NCI-H226 (cell line): Measurements from ENCODE around the gene LGALS4.
"Not testable (repeated sequence)": the region's sequence is repeated elsewhere in the genome, so short reads cannot be mapped to it uniquely, and the experiment has no call there.

ENCODE experiments used
- DNase-seq: peaks from one replicate; pipeline ENCODE4 v3.0.0-alpha.2; 2015

LGALS4 gene, protein sequence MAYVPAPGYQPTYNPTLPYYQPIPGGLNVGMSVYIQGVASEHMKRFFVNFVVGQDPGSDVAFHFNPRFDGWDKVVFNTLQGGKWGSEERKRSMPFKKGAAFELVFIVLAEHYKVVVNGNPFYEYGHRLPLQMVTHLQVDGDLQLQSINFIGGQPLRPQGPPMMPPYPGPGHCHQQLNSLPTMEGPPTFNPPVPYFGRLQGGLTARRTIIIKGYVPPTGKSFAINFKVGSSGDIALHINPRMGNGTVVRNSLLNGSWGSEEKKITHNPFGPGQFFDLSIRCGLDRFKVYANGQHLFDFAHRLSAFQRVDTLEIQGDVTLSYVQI

GRCh38 chr19:38812841-38813320, at the start of gene LGALS4:
LGALS4 (minus strand) TSS chr19:38812945; CDS start chr19:38812886, 59 bp downstream.
- no peak for DNase-seq

- DNase-seq: no peak
Observed at GRCh38 chr19:38861368-38861767, 48.6 kb upstream of the LGALS4 start.

GRCh38 chr19:38859631-38860204, 47.0 kb upstream of the LGALS4 start:
- not testable (repeated sequence) for DNase-seq

GRCh38 chr19:38856813-38857212, 44.1 kb upstream of the LGALS4 start:
- no peak for DNase-seq

GRCh38 chr19:38855751-38856150, 43.0 kb upstream of the LGALS4 start:
- DNase-seq: not testable (repeated sequence)

DNA sequence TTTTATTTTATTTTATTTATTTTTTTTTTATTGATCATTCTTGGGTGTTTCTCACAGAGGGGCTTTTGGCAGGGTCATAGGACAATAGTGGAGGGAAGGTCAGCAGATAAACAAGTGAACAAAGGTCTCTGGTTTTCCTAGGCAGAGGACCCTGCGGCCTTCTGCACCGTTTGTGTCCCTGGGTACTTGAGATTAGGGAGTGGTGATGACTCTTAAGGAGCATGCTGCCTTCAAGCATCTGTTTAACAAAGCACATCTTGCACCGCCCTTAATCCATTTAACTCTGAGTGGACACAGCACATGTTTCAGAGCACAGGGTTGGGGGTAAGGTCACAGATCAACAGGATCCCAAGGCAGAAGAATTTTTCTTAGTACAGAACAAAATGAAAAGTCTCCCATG, 42.2 kb upstream of the LGALS4 start:
- not testable (repeated sequence) for DNase-seq

DNA sequence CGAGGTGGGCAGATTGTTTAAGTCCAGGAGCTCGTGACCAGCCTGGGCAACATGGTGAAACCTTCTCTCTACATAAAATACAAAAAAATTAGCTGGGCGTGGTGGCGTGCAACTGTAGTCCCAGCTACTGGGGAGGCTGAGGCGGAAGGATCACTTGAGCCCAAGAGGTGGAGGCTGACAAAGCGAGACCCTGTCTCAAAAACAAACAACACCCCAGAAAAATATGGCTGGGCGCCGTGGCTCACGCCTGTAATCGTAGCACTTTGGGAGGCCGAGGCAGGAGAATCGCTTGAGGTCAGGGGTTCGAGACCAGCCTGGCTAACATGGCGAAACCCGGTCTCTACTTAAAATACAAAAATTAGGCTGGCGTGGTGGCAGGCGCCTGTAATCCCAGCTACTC, 40.5 kb upstream of the LGALS4 start:
- DNase-seq: no peak

DNA sequence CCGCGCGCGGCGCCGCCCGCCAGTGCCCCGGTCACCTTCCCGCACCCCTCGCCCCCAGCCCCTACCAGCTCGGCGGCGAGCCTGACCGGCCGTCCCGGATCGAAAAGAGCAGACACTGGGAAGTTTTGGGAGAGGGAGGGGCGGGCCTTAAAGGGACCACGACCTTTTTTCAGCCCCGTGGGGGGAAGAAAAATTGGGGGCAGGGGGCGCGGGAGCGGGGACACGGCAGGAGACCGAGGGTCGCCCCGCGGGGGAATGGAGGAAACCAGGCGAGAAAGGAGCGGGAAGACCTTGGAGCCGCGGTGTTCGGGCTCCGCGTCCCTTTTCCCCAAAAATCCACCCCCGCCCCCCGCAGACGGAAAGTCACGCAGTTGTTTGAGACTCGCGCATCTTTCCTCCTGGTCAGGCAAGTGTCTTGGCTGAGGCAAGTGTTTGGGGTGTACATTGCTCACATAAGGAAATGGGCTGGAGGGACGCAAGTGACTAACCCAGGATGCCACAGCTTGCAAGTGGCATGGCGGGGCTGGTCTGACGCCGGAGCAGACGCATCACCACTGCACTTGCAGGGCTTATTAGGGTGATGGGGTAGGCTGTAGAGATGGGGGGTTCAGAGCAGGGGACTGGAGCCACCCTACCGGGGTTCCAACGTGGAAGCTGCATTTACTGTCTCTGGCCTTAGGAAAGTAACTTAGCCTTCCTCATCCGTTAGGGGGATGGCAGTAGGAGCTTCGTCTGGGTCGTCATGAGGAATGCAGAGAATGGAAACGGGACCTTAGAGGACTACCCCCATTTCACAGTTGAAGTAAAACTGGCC, 39.7 kb upstream of the LGALS4 start:
- no peak for DNase-seq

GRCh38 chr19:38851622-38852230, 39.0 kb upstream of the LGALS4 start:
- peak; percentile 82 for DNase-seq

DNA sequence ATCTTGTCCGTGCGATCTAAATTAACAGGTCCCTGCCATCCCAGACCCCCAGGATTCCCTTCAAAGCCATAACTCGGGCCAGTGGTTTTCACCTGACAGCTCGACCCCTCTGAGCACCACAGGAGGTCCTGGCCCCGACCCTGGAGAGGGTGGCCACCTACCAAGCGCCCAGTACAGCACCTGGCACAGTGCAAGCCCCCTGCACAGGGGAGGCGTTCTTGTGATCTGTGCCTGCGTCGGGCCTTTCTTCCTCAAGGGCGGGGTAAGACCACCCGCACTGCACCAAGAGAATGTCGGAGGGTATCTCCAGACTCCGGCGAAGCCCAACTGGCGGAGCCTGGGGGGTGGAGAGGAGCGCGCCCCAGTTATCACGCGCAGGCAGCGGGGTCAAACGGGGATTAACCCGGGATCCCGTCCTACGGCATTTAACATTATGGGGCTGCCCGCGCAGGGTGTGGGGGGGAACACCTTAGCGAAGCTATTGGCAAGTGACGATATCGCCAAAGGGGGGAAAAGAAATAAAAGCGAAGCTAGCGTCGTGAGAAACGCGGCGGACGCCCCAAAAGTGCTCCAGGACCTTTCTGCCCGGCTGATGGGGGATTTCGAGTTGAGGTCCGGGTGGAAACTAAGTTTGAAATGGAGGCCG, 38.4 kb upstream of the LGALS4 start:
- DNase-seq: no peak

DNA sequence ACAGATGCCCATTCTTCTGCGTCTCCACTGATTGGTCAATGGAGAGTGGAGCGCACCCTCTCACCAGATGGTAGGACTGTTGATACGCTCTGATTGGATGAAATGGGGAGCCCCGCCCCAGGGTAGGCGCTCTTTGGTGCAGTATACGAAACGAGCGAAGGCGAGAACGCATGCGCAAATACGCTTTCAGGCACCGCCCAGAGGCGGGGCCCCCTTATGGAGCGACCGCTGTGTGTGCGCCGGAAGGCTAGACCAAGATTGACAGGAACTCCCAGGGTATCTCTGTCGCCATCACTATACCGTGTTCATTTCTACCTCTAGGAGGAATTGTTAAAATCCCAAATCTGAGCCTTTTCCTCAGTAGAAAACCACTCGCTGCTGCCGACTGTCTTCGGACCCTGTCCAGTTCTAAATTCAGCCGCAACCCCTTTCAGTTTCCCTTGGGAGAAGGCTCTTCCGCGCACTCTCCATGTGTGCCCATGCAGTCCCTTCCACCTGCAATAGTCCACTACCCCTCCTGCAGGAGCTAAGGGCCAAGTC, 37.8 kb upstream of the LGALS4 start:
- DNase-seq: peak; percentile 100

DNA sequence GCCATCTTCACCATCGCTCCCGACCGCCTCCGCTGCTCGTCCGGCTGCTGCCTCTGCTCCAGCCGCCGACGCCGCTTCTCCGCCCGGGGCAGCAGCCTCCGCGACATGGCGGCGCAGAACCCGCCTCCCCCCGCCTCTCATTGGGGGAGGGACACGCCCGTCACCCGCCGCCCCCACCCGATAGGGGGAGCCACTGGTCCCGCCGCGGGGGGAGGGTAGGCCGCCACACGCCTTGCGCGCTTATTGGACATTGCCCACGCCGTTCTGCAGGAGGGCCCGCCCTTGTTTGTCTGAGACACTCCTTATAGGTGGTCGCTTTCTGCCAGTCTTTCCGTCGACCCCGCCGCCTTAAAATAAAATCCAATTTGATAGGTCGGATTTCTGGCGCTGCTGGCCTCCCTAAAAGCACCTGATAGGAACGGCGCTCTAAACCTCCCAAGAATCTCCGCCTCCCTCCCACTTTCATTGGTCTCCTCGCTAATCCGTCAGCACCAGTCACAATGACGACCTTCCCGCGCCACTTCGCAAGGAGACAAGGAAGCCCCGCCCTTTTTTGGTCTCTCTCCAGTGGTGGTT, 37.2 kb upstream of the LGALS4 start, which contains the start of gene HNRNPL:
HNRNPL (minus strand) TSS at position 127 of the 576 bp plus-strand sequence; CDS start at position 107, 20 bp downstream.
- DNase-seq: no peak

DNA sequence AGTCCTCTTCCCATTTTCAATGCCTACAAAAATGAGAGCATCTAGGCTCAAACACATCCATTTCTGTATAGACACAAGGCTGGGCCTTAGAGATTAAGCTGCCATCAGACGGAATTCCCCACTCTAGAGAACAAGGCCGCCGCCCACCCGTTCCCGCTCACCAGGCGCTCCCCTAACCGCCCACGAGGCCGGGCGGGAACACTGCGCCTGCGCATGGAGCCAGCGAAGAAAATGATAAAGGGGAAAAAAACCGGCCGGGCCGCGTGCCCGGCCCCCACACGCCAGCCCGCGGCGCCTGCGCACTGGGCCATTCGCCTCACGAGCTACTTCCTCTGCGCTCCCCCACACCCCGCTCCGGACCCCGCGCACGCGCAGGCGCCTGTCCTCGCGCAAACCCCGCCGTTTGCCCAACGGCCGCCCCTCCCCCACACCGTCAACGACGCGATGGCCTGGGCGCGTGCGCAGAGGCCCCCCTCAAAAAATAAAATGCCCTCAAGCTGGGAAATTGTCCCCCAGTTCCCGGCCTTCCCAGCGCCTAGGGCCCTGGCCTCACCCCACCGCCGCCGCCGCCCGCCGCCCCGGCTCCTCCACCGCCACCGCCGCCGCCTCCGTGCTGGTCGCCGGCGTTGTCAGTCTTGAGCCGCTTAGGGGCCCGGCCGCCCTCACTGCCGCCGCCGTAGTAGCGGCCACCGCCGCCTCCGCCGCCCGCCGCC, 36.6 kb upstream of the LGALS4 start:
- peak; percentile 87 for DNase-seq

DNA sequence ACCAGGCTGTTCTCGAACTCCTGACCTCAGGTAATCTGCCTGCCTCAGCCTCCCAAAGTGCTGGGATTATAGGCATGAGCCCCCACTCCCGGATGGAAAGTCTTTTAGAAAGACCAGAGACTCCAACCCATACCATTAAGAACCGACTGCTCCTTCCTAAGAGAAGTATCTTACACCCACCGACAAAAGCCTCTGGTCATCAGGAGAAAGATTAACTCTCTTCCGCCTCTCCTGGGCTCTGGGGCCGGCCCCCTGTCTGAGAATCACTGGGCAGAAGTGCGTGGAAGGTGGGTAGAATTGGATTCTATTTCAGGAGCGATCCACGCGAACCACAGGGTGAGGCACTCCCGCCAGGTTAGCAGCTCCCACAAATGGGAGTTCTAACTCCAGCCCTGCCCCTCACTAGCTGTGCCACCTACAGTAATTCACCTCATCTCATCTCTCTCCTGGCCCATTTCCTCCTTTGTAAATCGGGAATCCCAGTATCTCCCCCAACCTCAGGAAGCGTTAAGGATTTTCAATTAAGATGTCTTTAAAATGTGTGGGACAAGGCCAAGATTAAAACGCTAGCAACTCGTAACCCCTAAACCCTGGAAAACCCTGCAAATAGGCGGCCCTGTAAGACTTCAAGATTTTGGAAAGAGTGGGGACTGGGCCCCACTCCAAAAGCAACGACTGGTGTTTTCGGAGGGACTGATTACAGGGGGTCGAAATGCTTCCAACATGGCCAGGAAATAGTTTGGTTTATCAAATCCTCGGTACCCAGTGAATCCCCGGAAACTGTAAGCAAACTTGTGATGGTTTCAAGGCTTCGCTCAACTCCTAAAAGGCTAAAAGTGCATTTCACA, 35.8 kb upstream of the LGALS4 start:
- no peak for DNase-seq

DNA sequence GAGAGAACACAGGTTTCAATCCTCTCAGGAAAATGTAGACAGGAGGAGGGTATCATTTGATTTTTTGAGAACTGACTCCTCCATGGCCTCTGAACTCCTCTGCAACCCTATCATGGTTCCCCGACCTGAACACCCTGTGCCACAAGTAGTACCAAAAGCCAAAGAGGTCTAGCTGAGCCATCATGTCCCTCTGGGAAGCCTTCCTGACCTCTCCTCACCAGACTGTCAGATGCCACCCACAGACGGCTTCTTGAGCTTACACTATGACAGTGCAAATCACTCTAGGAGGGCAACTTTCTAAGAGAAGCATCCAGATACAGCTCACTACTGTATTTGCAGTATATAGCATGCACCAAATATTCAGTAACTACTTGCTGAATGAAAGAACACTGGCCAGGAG, 33.4 kb upstream of the LGALS4 start:
- no peak for DNase-seq

- no peak for DNase-seq
Observed at GRCh38 chr19:38845374-38846024, 32.8 kb upstream of the LGALS4 start.

- DNase-seq: no peak
Observed at GRCh38 chr19:38844093-38844686, 31.4 kb upstream of the LGALS4 start.

DNA sequence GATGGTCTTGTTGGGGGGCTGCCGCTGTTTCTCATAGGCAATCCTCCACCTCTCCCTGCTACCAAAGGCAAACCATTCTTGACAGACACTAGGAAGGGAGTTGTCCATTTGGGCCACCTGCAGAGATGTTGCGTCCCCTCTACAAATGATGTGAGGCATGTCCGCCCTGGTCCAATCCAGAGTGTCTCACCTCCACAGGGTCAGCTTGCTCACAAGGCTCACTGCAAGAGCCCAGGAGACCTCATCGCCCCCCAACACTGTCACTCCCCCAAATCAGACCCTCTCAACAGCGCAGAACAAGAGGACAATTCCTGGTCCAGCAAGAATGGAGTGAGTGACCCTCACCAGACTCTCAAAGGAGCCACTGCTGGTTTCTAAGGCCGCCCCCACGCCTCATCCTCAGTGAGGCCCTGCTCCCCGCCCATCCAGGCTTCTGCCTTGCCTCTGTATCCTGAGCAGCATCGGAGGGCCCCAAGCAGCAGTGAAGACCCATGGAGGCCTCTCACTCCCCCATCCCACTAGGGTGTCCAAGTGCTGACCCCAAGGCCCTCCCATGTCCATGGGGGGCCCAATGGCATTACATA, 30.5 kb upstream of the LGALS4 start:
- DNase-seq: no peak
